Activated CD4-positive, alpha-beta T cell treated with anti-CD3 and anti-CD28 coated beads, Interleukin-2, amount 50 U/mL, for 24 hours (primary cell): ENCODE results near the gene PANK2.
"Not testable (repeated sequence)": the region's sequence is repeated elsewhere in the genome, so short reads cannot be mapped to it uniquely, and the experiment has no call there.

Experiments
- DNase-seq, 2 donors: peaks; one replicate each; pipeline ENCODE4 v3.0.0-alpha.2; 2020; ENCODE audit warnings: low read depth in 1 of 2, low spot score in 1 of 2

Gene PANK2

DNA sequence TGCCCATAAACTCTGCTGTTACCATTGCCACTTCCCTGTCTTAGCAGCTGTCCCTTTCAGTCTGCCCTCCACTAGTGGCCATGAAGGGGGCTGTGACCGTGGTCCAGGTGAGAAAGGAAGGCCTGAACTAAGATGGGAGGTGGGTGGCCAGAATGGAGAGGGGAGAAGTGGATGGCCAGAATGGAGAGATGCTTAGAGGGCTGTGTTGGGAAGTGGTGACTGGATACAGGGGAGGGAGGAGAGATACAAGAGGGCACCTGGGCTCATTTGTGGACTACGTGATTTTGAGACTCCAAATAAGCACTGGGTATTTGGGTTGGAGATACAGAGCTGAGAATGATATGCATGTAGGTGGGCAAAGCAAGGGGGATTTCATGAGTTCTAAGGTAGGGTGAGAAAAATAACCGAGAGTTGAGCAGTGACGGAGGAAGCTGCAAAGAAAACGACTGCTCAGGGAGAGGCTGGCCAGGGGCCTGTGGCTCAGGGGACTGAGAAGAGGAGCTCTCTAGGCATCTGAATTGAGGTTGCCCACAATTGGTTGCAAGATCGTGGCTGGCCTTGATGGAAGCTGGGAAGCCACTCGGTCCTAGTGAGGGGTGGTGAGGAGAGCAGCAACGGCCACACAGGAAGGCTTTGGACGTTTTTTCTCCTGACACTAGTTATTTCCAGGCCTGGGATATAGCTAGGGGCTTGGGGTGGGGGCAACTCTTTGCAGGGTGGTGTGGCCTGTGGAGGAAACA lies 36.9 kb downstream of the PANK2 start:
- no peak for DNase-seq

DNA sequence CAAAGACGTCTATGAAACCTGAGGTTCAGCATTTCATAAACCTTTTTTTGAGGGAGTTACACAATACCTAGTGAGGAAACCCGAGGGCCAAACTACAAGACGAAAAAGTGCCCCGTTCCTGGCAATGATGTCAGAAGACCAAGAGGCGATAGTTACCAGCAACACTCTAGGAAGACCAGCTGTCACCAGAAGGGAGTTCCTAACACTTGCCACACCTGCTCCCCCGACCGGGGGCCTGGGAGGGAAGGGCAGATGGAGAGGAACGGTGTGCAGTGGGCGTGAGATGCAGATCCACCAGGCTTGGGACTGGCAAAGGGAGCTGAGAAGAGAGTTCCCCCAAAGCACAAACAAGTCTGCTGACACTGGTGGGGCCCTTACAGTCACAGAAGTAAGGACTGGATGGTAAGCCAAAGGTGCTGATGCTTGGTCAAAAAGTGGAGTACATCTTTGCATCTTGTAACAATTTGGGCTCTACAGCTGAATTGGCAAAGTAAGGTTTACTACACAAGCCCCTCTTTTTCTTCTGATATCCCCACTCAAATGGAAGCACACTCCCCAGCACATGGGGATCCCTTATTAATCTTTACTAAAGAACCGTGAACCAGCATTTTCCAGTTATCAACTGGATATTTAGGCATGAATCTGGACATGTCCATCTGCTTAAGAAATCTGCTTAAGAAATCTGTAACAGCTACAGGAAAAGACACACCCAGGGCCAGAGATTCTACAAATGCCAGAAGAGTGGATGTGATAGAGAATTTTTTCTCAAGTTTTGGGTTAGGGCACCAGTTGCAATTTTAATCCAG lies 38.5 kb downstream of the PANK2 start:
- no peak for DNase-seq

DNA sequence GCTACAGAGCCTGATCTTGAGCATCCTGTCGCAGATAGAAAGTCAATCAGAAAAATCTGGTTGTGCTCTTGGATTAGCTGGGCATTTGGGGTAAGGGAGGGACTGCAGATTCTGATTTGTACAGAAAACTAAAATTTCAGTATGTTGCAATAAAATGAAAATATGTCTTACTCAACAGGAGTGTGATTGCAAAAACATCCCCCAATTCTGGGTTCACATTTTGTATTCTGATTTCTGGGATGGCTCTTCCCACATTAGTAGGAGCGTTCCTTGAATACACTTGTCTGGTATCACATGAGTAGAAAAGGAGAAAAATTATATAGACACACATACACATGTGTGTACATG lies 40.5 kb downstream of the PANK2 start:
- no peak for DNase-seq

DNA sequence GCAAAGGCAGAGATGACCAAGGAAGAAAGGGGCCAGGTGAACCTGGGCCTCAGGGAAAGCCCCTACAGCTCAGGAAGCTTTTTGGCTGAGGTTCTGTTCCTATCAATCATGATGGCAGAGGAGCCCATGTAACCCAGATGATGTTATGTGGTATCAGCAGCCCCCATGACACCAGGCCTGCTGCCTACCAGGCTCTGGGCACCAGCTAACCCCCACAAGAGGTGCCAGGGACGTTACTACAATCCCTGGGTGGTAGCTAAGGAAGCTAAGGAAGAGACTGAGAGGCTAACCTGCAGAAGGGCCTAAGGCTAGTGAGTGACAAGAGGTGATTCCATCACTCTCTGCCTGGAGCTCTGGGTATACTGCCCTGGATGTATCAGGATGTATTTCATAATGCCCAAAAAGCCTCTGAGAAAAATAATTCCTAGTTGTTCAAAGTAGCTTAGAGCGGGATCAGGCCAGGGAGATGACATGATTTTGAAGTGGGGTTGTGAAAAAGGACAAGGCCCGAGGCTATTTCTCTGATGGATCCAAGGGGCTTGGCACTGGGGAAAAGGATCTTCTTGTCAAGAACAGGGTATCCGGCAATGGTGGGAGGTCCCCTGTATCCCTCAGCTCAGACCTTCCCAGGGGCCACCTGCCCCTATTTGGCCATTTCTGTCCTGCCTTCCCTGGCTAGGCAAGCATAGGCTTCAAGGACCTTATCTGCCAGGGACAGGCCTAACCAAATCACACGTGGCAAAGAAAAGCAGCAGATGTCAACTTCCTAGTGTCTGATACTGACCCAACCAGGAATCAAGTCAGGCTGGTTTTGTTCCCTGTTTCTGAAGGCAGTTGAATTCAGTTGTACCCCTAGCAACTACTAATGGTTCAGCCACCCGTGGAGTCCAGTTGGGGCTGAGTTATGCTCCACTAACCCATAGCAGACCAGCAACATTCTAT lies 41.3 kb downstream of the PANK2 start:
- no peak for DNase-seq

DNA sequence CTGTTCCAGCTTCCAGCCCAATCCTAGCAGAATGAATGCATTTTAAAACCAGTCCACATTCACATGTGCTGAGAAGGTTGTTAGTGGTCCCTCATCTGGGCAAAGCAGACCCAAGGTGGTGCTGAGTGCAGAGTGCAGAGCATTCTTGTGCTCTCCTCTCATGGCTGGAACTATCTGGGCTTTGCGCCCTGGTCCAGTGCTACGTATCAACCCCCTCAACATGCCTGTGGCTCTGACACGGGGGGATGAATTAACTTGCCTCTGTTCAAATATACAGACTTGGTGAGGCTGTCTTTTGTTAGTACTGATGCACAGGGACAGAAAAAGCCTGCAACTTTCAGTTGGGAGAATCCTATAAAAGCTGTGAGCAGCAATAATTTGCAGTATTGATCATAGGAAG lies 42.5 kb downstream of the PANK2 start:
- DNase-seq, result no peak

DNA sequence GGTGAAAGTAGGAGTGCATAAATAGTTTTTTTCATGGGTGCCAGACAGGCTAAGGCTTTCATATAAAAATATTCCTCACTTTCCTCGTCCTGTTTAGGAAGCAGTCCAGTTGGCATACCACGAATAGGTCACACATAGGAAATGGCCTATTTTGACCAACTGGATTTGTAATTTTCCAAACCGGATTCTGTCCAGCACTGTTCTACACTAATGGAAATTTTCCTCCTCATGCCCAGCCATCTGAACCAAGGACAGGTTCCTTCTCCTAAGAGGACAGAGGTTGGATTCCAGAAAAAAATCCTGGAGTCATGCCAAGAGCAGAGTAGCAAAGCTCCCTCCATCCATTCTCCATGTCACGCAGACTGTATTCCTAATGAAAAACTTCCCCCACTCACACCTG lies 43.1 kb downstream of the PANK2 start:
- DNase-seq, result no peak

DNA sequence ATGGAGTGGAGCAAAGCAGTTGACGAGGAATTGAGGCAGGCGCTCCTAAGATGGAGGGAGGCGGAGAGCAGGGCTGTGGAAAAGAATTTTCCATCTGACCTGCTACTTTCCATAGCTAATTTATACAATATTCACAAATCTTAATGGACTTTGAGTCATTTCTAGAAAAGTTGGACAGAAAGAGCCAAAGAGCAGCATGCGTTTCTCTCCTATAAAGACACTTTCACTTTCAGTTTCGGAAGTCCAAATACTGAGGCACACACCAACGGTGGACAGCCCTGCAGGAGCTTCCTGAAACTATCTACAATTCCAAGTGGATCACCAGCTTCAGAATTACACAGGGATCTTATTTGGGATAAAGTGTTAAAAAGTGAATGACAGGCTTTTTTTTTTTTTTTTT lies 43.5 kb downstream of the PANK2 start:
- no peak for DNase-seq

DNA sequence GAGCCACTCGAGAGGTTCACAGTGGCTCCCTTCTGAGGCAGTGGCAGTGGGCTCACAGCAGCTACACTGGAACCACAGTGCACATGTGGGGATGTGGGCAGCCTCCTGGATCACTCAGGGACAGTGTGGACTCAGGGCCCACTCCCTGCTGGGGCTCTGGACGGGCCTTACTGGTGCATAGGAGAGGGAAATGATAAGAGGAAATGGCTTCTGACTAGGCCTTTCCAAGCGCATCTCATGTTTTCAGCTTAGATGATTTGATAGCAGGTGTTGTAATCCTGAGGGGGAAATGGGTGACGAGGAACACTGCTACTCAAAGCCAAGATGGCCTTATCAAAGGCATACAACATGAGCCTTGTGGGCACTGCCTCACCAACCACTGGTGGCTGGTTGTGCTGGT lies 44.0 kb downstream of the PANK2 start:
- DNase-seq, result no peak

DNA sequence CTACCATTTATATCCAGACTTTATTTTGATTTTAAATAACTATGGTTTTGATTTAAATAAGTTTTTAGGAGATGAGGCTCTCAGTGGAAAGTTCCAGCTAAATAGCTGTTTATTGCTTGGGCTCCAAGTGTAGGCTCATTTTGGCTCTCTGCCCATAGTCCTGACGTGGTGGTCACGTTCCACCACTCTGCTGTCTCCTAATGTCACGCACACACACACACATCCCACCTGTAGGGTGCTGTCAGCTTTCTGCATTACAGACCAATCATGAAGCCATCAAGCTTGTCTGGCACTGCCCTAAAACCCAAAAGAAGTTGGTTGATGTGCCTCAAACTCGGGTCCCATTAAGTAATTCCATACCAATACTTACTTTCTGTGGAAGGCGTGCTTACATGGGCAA lies 45.4 kb downstream of the PANK2 start:
- DNase-seq, result no peak

DNA sequence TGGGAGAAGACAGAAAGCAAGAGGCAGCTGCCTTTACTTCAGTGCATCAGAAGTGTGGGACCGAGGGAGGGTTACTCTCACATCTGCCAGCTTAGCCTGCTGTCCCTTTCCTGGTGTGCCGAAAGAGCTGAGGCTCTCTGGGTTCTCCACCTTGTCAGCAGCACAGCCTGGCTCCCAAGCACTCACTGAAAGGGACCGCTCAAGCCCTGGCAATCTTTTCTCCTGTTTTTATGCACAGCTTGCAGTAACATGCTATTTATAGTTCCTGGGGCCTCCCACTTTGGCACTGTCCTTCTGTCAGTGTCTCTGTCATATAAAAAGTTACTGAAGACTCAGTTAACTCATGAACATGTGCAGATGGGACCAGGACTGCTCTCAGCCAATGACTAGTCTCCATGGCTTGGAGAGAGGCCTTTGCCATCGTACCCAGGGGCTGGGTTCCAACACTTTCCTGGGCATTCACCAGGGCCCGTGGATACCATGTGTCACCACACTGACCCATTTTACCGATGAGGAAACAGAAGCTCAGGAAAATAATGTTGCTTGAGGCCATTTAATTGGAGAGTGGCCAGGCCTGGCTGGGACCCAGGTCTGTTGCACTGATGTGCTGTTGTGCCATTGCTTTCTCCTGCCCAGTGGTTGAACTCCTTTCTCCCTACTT lies 46.2 kb downstream of the PANK2 start:
- DNase-seq, result no peak

DNA sequence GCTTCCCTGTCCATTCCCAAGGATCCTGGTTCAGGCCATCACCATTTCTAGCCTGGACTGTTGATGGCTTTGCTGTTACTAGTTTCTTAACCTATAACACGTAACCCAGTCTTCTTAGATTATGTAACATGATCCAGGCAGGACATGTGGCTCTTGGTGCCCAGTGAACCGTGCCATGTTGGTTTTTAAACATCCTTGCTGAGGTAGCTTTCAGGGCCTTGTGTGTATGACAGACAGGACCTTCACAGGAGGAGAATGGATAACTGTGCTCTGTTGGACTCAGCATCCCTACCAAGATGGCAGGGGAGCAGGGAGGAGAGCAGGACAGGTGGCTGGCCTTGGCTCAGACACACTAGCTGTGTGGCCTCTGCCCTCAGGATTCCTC lies 46.8 kb downstream of the PANK2 start:
- DNase-seq, result no peak

DNA sequence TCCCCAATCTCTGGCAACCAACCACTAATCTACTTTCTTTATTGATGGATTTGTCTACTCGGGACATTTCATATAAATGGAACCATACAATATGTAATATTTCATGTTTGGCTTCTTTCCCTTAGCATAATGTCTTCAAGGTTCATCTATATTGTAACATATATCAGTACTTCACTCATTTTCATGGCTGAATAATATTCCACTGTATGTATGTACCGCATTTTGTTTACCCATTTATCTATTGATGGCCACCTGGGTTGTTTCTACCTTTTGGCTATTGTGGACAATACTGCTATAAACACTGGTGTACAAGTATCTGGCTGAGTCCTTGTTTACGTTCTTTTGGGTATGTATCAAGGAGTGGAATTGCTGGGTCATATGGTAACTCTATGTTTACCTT lies 48.4 kb downstream of the PANK2 start:
- no peak for DNase-seq

DNA sequence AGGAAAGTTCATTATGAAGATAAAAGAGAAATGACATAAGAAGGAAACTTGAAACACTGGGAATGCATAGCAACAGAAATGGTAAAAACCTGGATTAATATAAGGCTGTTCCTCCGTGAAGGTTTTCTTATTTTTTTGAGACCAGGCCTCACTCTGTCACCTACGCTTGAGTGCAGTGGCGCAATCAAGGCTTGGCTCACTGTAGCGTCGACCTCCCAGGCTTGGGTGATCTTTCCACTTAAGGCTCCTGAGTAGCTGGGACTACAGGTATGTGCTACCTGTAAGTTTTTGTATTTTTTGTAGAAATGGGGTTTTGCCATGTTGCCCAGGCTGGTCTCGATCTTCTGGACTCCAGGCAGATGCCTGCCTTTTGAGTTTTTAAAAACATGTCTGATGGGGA lies 51.7 kb downstream of the PANK2 start:
- DNase-seq, result no peak

DNA sequence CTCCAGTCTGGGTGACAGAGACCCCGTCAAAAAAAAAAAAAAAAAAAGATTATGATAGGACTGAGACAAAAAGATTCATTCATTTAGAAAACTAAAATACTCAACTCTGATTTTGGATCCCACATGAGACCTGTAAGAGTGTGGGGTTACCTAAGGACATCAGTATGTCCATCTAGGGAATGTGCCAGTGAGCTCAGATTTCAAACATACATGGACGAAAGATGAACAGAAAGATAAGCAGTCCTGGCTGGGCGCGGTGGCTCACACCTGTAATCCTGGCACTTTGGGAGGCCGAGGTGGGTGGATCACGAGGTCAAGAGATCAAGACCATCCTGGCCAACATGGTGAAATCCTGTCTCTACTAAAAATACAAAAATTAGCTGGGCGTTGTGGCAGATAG lies 57.5 kb downstream of the PANK2 start:
- not testable (repeated sequence) for DNase-seq

DNA sequence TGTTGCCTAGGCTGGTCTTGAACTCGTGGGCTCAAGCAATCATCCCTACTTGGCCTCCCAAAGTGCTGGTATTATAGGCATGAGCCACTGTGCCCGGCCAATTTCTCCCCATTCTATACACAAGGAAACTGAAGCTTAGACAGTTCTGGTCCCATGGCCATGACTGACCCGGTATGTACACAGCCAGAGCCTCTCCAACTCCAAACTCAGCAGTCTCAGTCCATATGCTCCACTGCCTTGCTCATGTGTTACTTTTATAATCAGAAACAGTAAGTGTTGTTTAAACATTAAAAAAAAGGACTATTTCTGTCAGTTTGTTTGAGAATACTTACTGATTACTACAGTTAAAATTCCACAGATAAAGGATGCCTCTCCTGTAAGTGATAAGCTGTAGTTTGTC lies 75.5 kb downstream of the PANK2 start:
- DNase-seq, result no peak

DNA sequence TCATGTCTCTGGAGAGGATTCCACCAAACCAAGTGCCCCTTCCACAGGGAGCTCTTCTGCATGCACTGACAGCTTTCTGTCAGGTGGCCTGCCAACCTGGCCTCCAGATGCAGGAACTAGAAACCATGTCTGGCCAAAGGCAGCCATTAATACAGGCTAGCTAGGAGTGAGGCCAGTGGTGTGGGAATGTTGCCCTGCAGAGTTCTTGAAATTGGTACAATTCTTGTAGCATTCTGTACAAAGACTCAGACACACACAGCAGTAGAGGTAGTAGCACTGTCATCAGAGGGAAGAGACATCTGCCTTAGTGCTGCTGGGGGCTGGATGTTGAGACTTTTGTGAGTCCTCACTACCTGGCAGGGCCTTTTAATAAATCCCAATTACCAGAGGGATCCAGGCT lies 77.4 kb downstream of the PANK2 start:
- no peak for DNase-seq

DNA sequence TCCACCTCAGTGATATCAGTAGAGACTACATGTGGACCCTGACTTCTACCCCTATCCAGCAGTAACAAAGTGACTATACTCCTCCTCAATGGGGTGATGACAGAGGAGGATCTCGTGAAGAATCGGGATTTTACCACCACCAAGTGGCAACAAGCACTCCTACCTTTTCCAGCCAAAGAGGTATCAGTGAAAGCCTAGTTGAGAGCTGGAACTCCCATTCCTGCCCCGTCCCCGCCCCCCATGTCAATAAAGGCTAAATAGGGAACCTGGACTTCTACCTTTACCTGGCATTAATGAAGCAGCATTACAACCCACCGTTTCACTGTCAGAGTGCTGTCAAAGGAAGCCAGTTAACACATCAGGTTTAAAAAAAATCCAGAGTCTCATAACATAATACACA lies 80.8 kb downstream of the PANK2 start:
- no peak for DNase-seq

DNA sequence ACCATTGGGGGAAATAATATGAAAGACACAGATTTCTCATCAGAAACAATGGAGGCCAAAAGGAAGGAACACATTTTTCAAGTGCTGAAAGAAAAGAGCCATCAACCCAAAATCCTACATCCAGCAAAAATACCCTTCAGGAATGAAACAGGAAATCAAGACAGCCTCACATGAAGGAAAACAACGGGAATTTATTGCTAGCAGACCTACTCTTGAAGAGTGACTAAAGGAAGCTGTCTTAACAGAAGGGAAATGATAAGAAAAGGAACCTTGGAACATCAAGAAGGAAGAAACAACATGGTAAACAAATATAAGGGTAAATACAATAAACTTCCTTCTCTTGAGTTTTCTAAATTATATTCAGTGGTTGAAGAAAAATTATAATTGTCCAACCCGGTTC lies 82.0 kb downstream of the PANK2 start:
- no peak for DNase-seq

DNA sequence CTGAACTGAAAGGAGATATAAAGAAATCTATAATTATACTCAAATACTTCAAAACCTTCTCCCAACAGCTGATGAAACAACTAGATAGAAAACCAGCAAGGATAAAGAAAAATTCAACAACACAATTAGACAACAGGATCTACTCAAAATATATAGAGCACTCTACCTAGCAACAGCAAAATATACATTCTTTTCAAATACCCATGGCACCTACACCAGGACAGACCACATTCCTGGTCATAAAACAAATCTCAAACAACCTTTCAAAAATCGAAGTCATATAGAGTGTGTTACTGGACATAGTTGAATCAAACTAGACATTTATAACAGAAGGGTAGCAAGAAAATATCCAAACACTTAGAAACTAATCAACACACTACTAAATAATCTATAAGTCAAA lies 83.0 kb downstream of the PANK2 start:
- DNase-seq, result no peak

DNA sequence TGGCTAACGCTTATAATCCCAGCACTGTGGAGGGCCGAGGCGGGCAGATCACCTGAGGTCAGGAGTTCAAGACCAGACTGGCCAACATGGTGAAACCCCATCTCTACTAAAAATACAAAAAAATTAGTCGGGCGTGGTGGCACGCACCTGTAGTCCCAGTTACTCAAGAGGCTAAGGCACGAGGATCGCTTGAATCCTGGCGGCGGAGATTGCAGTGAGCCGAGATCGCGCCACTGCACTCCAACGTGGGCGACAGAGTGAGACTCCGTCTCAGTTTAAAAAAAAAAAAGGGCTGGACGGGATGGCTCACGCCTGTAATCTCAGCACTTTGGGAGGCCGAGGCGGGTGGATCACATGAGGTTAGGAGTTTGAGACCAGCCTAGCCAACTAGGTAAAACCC lies 83.4 kb downstream of the PANK2 start:
- not testable (repeated sequence) for DNase-seq

DNA sequence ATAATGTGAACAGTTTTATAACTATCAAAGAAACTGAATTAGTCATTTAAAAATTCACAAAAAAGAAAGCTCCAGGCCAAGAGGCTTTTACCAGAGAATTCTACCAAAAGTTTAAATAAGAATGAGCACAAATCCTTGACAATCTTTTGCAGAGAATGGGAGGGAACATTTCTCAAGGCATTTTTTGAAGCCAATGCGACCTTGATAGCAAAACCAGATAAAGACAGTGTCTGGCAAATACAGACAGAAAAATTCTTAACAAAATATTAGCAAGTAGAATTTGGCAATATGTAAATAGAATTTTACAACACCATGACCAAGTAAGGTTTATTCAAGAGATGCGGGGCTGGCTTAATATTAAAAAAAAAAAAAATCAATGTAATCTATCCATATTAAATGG lies 84.5 kb downstream of the PANK2 start:
- DNase-seq, result no peak
